ENCODE data around the gene NCSTN.

NCSTN gene

GRCh38 chr1:160346463-160346862 lies 3.3 kb downstream of the NCSTN start:
- H3K27ac ChIP-seq, result peak overlapping the region in 1 of 2 donors; percentile 38
- TF ChIP-seq CTCF (IDR thresholded peaks at IDR 0.05), result no peak
- no peak for DNase-seq (ENCODE audit: low spot score)

GRCh38 chr1:160346958-160347357 lies 3.8 kb downstream of the NCSTN start:
- Histone ChIP-seq H3K27ac (peak overlapping the region in 1 of 2 donors; percentile 38), H3K4me3 (no peak overlapping the region)
- DNase-seq (ENCODE audit: low spot score), result no peak
- TF ChIP-seq CTCF (IDR thresholded peaks at IDR 0.05), result no peak

More at GRCh38 chr1:160346463-160346862, 3.3 kb downstream of the NCSTN start:
- no peak overlapping the region for H3K4me3 ChIP-seq

GRCh38 chr1:160351629-160352028 lies 8.4 kb downstream of the NCSTN start:
- no peak for DNase-seq (ENCODE audit: low spot score)
- H3K27ac ChIP-seq, result no peak overlapping the region
- H3K4me3 ChIP-seq, result no peak overlapping the region
- no peak for TF ChIP-seq CTCF (IDR thresholded peaks at IDR 0.05)

GRCh38 chr1:160352555-160352954 lies 9.4 kb downstream of the NCSTN start:
- TF ChIP-seq CTCF (IDR thresholded peaks at IDR 0.05), result no peak
- Histone ChIP-seq H3K27ac (no peak overlapping the region), H3K4me3 (no peak overlapping the region)
- no peak for DNase-seq (ENCODE audit: low spot score)

- Histone ChIP-seq H3K4me3 (no peak overlapping the region), H3K27ac (no peak overlapping the region)
- DNase-seq (ENCODE audit: low spot score), result no peak
- no peak for TF ChIP-seq CTCF (IDR thresholded peaks at IDR 0.05)
Measured at GRCh38 chr1:160353223-160353622, 10.0 kb downstream of the NCSTN start.

GRCh38 chr1:160354388-160354985 lies 11.3 kb downstream of the NCSTN start:
- Histone ChIP-seq H3K4me3 (no peak overlapping the region), H3K27ac (no peak overlapping the region)
- no peak for TF ChIP-seq CTCF (IDR thresholded peaks at IDR 0.05)
- DNase-seq (ENCODE audit: low spot score), result no peak

GRCh38 chr1:160357286-160358002 lies 14.3 kb downstream of the NCSTN start:
- Histone ChIP-seq H3K4me3 (no peak overlapping the region), H3K27ac (no peak overlapping the region)
- DNase-seq (ENCODE audit: low spot score), result no peak
- TF ChIP-seq CTCF (IDR thresholded peaks at IDR 0.05), result no peak
